ENCODE results near the gene ZDHHC11B.

DNA sequence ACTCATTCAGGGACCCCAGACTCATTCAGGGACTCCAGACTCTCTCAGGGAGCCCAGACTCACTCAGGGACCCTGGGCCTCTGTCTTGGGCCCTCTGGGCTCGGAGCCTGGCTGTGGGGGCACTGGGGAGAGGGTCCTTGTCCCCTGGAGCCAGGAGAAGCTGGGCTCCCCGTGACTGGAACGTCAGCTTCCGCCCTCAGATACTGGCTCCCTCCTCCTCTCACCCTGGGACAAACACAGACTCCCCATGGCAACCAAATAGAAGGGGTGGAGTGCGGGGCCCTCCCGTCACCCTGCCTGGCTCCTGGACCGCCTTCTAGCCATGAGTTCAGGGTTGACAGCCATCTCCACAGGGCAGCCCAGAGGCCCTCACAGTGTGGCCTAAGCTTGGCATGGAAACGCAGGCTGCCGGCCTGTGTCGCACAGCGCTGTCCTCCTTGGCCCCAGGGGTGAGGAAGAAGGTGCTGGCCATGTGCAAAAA, 27.6 kb downstream of the ZDHHC11B start:
- TF ChIP-seq EZH2 (IDR thresholded peaks at IDR 0.05; ENCODE audit: borderline replicate concordance, low read length): no peak
- TF ChIP-seq, protein P1, sequence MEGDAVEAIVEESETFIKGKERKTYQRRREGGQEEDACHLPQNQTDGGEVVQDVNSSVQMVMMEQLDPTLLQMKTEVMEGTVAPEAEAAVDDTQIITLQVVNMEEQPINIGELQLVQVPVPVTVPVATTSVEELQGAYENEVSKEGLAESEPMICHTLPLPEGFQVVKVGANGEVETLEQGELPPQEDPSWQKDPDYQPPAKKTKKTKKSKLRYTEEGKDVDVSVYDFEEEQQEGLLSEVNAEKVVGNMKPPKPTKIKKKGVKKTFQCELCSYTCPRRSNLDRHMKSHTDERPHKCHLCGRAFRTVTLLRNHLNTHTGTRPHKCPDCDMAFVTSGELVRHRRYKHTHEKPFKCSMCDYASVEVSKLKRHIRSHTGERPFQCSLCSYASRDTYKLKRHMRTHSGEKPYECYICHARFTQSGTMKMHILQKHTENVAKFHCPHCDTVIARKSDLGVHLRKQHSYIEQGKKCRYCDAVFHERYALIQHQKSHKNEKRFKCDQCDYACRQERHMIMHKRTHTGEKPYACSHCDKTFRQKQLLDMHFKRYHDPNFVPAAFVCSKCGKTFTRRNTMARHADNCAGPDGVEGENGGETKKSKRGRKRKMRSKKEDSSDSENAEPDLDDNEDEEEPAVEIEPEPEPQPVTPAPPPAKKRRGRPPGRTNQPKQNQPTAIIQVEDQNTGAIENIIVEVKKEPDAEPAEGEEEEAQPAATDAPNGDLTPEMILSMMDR (conservative IDR thresholded peaks at IDR 0.05 in 1 of 2, IDR thresholded peaks at IDR 0.05 in 1 of 2; ENCODE audit: extremely low read depth in 1 of 2, insufficient read depth in 1 of 2, low read depth in 1 of 2, low read length in 2 of 2): no peak

Data from mammary epithelial cell (primary cell).